ENCODE data around the gene CERS1.

- TF ChIP-seq POLR2AphosphoS5 (IDR thresholded peaks at IDR 0.05), result no peak
- TF ChIP-seq POLR2A (IDR thresholded peaks at IDR 0.05), result no peak
Measured at GRCh38 chr19:18843960-18844359, 52.0 kb downstream of the CERS1 start.
